Hematopoietic multipotent progenitor cell (in vitro differentiated cells): ENCODE measurements around the gene STK32B. TPM values are rescaled to one million over a fixed set of nuclear protein-coding genes. Genes with fewer than 3 reads are reported as not detected.
"Not testable (repeated sequence)": the region's sequence is repeated elsewhere in the genome, so short reads cannot be mapped to it uniquely, and the experiment has no call there.

ENCODE experiments used
- DNase-seq, 3 donors: peaks; one replicate each; pipeline ENCODE4 v3.0.0-alpha.2; 2011 to 2015; ENCODE audit warnings: low read depth in 2 of 3, low spot score in 2 of 3
- total RNA-seq: library from RNA; depleted of rRNA; stranded (reverse); fragments of >200 nt; gene quantifications from one replicate; pipeline ENCODE4 v1.2.3, GENCODE V29; 2012

The STK32B gene
- total RNA-seq, 1 donor = 14.8 TPM

- DNase-seq = no peak
Observed at GRCh38 chr4:5066101-5066500, 14.8 kb downstream of the STK32B start.

GRCh38 chr4:5066968-5067367 is 15.7 kb downstream of the STK32B start:
- DNase-seq = not testable (repeated sequence)

GRCh38 chr4:5067908-5068307 is 16.6 kb downstream of the STK32B start:
- DNase-seq = no peak

GRCh38 chr4:5069901-5070300 is 18.6 kb downstream of the STK32B start:
- no peak for DNase-seq

- DNase-seq = no peak
Observed at GRCh38 chr4:5072948-5073347, 21.7 kb downstream of the STK32B start.

GRCh38 chr4:5078009-5078408 is 26.7 kb downstream of the STK32B start:
- no peak for DNase-seq

GRCh38 chr4:5079581-5079980 is 28.3 kb downstream of the STK32B start:
- no peak for DNase-seq

GRCh38 chr4:5081441-5081999 is 30.2 kb downstream of the STK32B start:
- peak in 1 of 3 donors; percentile 7 for DNase-seq

GRCh38 chr4:5082376-5082775 is 31.1 kb downstream of the STK32B start:
- DNase-seq = no peak

- DNase-seq = no peak
Observed at GRCh38 chr4:5084911-5085475, 33.7 kb downstream of the STK32B start.

GRCh38 chr4:5086535-5086934 is 35.3 kb downstream of the STK32B start:
- no peak for DNase-seq

GRCh38 chr4:5096261-5096660 is 45.0 kb downstream of the STK32B start:
- DNase-seq = no peak

GRCh38 chr4:5098176-5098575 is 46.9 kb downstream of the STK32B start:
- no peak for DNase-seq

GRCh38 chr4:5100336-5100735 is 49.1 kb downstream of the STK32B start:
- no peak for DNase-seq

GRCh38 chr4:5100986-5101385 is 49.7 kb downstream of the STK32B start:
- no peak for DNase-seq

- DNase-seq = no peak
Observed at GRCh38 chr4:5101571-5101970, 50.3 kb downstream of the STK32B start.

GRCh38 chr4:5110901-5111300 is 59.6 kb downstream of the STK32B start:
- DNase-seq = no peak

GRCh38 chr4:5112333-5113095 is 61.2 kb downstream of the STK32B start:
- DNase-seq = no peak

- peak in 1 of 3 donors; percentile 7 for DNase-seq
Observed at GRCh38 chr4:5114950-5115349, 63.7 kb downstream of the STK32B start.

- DNase-seq = no peak
Observed at GRCh38 chr4:5118091-5118786, 67.0 kb downstream of the STK32B start.

- DNase-seq = no peak
Observed at GRCh38 chr4:5118994-5119835, 67.9 kb downstream of the STK32B start.
